HG03521 (cell line): Measurements from ENCODE around the gene SLC5A4.
"Not testable (repeated sequence)": the region's sequence is repeated elsewhere in the genome, so short reads cannot be mapped to it uniquely, and the experiment has no call there.

ENCODE experiments used
- ATAC-seq: cut with Tn5 transposase; IDR thresholded peaks from one replicate; pipeline ENCODE4 v1.9.1; 2021; ENCODE audit warnings: mild to moderate bottlenecking, moderate library complexity; ENCODE audit not compliant: unreplicated experiment

Gene SLC5A4

DNA sequence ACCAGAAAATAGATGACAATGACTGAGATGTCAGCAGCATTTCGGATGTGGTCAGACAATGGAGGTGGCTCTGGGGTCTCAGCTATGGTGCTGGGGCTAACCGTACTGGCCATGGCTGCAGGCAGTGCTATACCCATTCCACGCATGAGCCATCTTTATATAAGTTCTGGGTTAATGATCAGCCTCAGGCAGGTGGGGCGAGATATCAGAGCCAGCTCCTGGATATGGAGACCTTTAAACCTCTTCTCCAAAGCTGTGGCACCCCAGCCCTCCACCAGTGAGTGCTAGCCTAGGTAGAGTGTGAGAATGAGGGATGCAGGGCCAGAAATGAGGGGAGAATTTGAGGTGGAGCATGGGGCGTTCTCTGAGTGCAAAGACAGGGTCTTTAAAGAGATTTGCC, at the start of gene SLC5A4:
Gene SLC5A4, minus strand, starts transcription at position 131 of the 400 bp plus-strand sequence. Its CDS starts 18 bp downstream, at position 113.
- no peak for ATAC-seq

- ATAC-seq: not testable (repeated sequence)
Measured at GRCh38 chr22:32293921-32294320, 38.8 kb upstream of the SLC5A4 start.

GRCh38 chr22:32286290-32286840, 31.2 kb upstream of the SLC5A4 start:
- ATAC-seq: no peak

DNA sequence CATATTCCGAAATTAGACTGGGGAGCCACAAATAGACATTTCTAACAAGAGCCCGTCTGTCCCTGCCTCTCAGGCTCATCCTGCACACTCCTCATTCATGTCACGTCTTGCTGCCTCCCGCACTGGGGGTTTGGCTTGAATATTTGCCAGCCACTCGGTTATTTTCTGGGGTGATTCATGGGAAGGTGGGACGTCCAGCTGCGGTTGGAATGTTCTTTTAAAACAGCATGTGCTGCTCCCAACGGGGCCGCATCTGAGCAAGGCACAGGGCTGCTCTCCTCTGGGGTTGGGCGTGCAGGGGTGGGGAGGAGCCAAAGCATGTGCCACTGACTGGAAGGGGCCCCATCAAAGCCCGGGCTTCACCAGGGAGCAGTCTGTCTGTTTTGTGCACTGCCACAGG, 25.9 kb upstream of the SLC5A4 start:
- no peak for ATAC-seq

DNA sequence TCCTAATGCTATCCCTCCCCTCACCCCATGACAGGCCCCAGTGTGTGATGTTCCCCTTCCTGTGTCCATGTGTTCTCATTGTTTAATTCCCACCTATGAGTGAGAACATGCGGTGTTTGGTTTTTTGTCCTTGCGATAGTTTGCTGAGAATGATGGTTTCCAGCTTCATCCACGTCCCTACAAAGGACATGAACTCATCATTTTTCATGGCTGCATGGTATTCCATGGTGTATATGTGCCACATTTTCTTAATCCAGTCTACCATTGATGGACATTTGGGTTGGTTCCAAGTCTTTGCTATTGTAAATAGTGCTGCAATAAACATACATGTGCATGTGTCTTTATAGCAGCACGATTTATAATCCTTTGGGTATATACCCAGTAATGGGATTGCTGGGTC, 20.2 kb upstream of the SLC5A4 start:
- ATAC-seq: not testable (repeated sequence)

GRCh38 chr22:32271389-32271788, 16.2 kb upstream of the SLC5A4 start:
- no peak for ATAC-seq

GRCh38 chr22:32270641-32271369, 15.7 kb upstream of the SLC5A4 start:
- ATAC-seq: no peak

- ATAC-seq: no peak
Measured at GRCh38 chr22:32269316-32269715, 14.2 kb upstream of the SLC5A4 start.

DNA sequence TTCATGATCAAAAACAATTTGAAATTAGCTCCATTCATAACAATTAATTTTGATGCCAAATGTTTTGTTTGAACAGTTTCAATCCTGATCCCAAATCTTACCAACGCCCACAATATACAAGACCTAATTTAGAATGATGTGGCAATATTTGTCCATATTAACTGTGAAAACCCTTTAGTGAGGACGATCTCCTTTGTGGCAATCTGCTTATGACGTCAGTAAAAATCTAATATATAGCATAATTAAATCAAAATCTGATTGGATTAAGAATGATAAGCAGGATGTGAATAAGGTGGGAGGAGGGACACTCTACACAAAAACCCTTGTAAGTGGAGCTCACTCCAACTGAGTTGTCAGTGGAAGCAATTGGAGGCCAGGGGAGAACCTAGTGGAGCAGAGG, 11.9 kb upstream of the SLC5A4 start:
- ATAC-seq: no peak

DNA sequence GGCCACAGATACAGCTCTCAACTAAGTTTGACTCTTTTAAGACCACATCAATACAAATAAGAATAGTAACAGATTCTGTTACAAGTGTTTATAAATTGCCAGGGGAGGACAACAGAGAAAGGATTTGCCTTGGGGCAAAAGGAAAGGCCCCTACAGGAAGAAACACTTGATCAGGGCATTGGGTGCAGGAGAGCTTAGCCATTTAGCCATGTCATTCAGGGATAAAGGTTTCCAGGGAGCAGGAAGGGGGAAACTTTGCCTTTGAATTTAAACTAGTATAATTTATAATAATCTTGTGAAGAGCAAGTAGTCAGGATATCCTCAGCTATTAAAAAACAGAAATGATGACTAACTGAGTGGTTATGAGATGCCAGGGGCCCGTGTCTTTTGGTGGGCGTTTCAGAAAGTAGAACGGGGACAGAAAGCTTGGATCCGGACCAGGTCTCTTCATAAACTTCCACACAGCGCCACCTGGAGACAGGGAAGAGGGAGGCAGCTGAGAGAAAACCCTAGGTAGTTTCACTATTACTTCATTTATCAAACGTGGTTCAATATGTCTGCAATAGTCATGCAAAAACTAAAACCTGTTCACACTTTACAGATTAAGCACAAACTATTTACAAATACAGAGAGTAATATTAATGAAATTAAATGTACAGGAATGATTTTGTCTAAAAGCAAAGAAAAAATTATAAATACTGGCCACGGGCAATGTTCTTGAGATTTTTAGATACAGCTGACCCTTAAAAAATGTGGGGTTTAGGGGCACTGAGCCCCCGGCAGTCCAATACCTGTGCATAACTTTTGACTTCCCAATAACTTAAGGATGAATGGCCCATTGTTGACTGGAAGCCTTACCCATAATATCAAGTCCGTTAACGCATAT, 11.0 kb upstream of the SLC5A4 start:
- ATAC-seq: no peak

DNA sequence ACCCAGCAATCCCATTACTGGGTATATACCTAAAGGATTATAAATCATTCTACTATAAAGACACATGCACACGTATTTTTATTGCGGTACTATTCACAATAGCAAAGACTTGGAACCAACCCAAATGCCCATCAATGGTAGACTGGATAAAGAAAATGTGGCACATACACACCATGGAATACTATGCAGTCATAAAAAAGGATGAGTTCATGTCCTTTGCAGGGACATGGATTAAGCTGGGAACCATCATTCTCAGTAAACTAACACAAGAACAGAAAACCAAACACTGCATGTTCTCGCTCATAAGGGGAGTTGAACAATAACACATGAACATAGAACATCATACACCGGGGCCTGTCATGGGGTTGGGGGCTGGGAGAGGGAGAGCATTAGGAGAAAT, 8.5 kb upstream of the SLC5A4 start:
- not testable (repeated sequence) for ATAC-seq

- ATAC-seq: no peak
Measured at GRCh38 chr22:32261306-32261705, 6.2 kb upstream of the SLC5A4 start.

GRCh38 chr22:32258791-32259190, 3.6 kb upstream of the SLC5A4 start:
- no peak for ATAC-seq

DNA sequence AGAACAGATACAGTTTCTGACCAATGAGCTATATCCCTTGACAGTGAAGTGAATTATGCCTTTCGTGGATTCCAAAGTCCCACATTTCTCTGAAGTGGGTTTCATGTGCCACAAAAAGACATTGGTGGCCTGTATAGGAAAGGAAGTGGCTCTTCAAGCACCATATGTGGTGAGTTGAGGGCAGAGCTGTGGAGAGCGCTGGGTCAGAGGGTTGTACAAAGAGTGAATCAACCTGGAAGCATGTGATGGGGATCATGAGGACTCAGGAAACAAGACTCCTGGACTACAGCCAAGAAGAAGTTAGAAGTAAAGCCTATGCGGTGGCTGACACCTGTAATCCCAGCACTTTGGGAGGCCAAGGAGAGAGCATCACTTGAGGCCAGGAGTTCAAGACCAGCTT, 579 bp upstream of the SLC5A4 start:
- no peak for ATAC-seq

GRCh38 chr22:32249231-32249630, 5.9 kb downstream of the SLC5A4 start:
- no peak for ATAC-seq

DNA sequence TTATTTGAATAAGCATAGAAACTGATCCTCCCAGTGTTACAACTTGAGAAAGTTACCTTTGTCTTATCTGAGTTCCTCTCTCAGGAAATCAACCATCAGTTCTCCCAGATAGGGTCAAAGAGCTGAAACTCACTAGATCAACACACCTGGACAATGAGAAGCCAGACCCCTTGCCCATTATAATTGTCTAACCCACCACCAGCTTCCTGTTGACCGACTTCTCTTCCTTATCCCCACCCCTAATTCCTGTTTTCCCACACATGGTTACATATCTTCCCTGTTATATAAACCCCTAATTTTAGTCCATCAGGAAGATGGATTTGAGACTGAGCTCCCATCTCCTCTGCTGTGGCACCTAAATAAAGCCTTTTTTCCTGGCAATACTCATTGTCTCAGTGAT, 6.9 kb downstream of the SLC5A4 start:
- no peak for ATAC-seq

GRCh38 chr22:32246166-32246565, 9.0 kb downstream of the SLC5A4 start:
- ATAC-seq: no peak

GRCh38 chr22:32245042-32245441, 10.1 kb downstream of the SLC5A4 start:
- no peak for ATAC-seq

DNA sequence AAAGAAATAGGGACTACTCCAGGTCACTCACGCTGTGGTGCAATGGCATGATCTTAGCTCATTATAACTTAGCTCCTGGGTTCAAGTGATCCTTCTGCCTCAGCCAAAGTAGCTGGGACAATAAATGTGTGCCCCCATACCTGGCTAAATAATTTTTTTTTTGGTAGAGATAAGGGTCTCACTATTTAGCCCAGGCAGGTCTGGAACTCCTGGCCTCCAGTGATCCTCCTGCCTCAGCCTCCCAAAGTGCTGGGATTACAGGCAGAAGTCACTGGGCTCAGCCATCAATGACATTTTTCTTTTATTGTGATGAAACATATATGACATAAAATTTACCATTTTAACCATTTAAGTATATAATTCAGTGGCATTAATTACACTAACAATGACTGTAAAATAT, 10.6 kb downstream of the SLC5A4 start:
- no peak for ATAC-seq

- ATAC-seq: no peak
Measured at GRCh38 chr22:32240461-32240860, 14.7 kb downstream of the SLC5A4 start.

DNA sequence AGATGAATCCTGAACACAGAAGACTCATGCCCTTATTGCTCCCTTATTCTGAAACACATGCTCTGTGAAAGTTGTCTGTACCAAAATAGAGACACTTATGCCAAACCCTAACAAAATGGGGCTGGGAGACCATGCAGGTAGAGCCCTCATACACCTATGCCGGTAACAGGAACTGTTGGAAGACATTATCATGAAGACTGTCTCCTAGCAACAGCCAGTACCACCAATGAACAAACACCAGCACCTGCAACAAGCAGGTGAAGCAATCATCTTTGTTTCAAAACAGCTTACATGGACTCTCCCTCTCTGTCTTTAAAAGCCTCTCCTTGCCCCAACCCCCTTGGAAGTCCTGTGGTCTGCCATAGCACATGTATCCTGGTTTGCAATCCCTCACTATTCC, 17.2 kb downstream of the SLC5A4 start:
- no peak for ATAC-seq

GRCh38 chr22:32236970-32237369, 18.2 kb downstream of the SLC5A4 start:
- ATAC-seq: no peak
